GM12872 (cell line): ENCODE data around the gene PHOSPHO1.

Source experiments
- TF ChIP-seq, protein P1 (sequence below): IDR thresholded peaks from 3 replicates; pipeline ENCODE4 v1.5.1; 2011; ENCODE audit warnings: low read depth, mild to moderate bottlenecking, low read length, moderate library complexity; ENCODE audit not compliant: insufficient read depth

The PHOSPHO1 gene

GRCh38 chr17:49219987-49220386 lies 10.6 kb downstream of the PHOSPHO1 start:
- TF ChIP-seq, protein P1, sequence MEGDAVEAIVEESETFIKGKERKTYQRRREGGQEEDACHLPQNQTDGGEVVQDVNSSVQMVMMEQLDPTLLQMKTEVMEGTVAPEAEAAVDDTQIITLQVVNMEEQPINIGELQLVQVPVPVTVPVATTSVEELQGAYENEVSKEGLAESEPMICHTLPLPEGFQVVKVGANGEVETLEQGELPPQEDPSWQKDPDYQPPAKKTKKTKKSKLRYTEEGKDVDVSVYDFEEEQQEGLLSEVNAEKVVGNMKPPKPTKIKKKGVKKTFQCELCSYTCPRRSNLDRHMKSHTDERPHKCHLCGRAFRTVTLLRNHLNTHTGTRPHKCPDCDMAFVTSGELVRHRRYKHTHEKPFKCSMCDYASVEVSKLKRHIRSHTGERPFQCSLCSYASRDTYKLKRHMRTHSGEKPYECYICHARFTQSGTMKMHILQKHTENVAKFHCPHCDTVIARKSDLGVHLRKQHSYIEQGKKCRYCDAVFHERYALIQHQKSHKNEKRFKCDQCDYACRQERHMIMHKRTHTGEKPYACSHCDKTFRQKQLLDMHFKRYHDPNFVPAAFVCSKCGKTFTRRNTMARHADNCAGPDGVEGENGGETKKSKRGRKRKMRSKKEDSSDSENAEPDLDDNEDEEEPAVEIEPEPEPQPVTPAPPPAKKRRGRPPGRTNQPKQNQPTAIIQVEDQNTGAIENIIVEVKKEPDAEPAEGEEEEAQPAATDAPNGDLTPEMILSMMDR: no peak

- TF ChIP-seq, protein P1: peak; percentile 56
Observed at GRCh38 chr17:49218941-49219913, 11.4 kb downstream of the PHOSPHO1 start.

DNA sequence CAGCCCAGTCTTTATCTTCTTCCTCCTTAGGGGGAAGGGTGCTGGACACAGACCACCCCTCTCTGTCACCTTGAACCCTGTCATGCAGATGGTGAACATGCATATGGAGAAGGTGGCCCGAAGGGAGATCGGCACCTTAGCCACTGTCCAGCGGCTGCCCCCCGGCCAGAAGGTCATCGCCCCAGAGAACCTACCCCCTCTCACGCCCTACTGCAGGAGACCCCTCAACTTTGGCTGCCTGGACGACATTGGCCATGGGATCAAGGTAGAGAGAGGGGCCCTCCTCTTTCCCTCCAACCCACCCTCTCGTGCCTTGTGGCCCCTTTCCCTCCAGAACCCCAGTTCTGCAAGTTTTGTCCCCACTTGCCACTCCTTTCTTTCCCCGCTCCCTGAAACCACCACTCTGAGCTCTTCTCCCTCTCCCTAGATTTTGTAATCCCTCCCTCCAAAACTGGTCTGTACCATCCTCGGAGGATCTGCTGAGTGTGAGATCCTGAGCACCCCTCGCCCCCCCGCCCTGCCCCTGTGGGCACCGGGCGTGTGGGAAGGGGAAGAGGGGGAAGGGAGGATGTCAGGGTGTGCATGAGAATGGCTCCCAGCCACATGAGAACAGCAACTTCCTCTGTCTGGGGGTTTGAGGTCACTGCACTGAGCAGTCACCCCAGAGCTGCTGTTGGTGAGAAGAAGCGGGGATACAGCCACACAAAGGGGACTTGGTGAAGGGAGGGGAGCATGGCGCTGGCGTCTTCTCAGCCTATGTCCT lies 12.8 kb downstream of the PHOSPHO1 start:
- TF ChIP-seq, protein P1: no peak

DNA sequence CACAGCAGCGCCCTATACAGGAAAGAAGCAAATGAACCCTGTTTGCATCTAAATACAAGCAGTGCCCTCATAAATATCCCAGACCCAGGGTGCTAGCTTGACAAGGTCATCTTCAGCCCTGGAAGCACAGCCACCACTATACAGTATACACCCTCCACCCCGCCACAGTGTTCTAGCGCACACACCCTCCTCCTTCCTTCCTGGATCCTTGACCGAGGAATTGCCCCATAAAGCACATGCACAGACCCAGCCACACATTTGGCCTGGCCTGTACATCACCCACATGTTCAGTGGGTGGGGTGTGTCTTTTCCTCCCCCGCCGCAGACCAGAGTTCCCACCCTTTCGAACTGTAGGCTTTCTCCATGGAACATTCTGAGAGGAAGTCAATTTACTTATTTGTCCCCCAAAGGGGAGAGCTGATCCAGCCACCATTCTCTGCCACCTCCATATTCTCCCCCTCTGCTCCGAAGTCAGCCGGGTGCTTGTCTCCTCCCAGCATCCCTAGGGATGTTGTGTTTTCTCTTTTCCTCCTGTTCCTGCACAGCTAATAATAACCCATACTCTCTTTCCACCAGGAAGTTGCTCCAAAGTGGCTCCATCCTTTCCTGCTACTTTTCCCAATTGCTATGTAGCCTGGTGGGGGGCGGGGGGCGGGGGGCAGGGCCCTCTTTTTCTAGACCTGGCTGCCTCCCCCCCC lies 13.5 kb downstream of the PHOSPHO1 start:
- TF ChIP-seq, protein P1: no peak

DNA sequence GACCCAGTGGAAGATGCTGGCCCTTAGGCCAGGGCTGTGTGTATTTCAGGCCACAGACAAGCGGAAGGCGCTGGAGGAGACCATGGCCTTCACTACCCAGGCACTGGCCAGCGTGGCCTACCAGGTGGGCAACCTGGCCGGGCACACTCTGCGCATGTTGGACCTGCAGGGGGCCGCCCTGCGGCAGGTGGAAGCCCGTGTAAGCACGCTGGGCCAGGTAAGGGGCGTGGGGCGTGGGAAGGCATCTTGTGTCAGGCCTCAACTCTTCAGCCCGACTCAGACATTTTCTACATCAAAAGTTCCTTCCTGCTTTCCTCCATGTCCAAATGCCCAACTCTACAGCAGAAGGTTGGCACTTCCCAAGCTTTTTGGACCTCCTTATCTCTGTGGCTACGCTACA lies 14.1 kb downstream of the PHOSPHO1 start:
- TF ChIP-seq, protein P1: no peak

DNA sequence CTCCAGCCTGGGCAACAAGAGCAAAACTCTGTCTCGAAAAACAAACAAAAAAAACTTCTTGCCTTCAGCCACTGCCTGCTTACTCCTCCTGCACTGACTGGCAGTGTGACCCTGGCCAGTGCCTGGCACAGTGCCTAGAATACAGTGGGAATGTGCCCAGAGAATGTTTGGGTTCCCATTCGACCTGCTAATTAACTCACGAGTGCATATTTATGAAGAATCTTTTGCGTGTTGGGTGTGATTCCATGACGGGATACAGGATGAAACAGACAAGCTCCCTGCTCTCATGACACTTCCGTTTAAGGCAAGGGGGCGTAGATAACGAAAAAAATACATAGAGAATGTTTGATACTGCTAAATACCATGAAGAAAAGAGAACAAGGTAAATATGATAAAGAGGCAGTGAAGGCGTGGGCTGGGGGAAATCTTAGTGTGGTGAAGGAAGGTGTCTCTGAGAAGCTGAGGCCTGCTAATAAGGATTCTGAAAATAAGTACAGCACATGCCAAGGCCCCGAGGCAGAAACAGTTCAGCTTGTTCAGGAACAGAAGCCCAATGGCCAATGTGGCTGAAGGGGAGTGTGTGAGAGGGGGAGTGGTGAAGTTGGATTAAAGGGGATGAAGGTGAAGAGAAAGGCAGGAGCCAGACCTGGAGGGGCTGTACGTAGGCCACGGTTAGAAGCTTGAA lies 15.8 kb downstream of the PHOSPHO1 start:
- TF ChIP-seq, protein P1: no peak
